B cell (primary cell): ENCODE data around the gene RARS1.

Experiments used
- CTCF ChIP-seq: fragments of 200-600 bp; IDR thresholded peaks from one replicate; pipeline ENCODE4 v1.8.0; 2022; ENCODE audit warnings: antibody characterized with exemption, mild to moderate bottlenecking
- EZH2 ChIP-seq: IDR thresholded peaks from 2 replicates; pipeline ENCODE4 v1.6.1; 2012; ENCODE audit warnings: borderline replicate concordance, low read depth, mild to moderate bottlenecking, moderate library complexity, low read length; ENCODE audit not compliant: insufficient read depth, poor library complexity, severe bottlenecking

GRCh38 chr5:168472329-168472728, 13.9 kb upstream of the RARS1 start:
- TF ChIP-seq CTCF (no peak), EZH2 (no peak)
